ENCODE results near the gene MAML1.

The MAML1 gene

GRCh38 chr5:179822444-179822990 is 89.9 kb downstream of the MAML1 start:
- DNase-seq (ENCODE audit: low spot score) = no peak

- DNase-seq (ENCODE audit: low spot score) = no peak
Observed at GRCh38 chr5:179823937-179824744, 91.5 kb downstream of the MAML1 start.

GRCh38 chr5:179824745-179825112 is 92.1 kb downstream of the MAML1 start:
- DNase-seq (ENCODE audit: low spot score) = no peak

GRCh38 chr5:179825655-179826182 is 93.1 kb downstream of the MAML1 start:
- no peak for DNase-seq (ENCODE audit: low spot score)
